Epidermal melanocyte (primary cell): ENCODE measurements around the gene PARD3B.
"Not testable (repeated sequence)": the region's sequence is repeated elsewhere in the genome, so short reads cannot be mapped to it uniquely, and the experiment has no call there.

Source experiments
- DNase-seq: peaks from one replicate; pipeline ENCODE4 v3.0.0; 2011; ENCODE audit warnings: low spot score; ENCODE audit not compliant: insufficient read length

Gene PARD3B

DNA sequence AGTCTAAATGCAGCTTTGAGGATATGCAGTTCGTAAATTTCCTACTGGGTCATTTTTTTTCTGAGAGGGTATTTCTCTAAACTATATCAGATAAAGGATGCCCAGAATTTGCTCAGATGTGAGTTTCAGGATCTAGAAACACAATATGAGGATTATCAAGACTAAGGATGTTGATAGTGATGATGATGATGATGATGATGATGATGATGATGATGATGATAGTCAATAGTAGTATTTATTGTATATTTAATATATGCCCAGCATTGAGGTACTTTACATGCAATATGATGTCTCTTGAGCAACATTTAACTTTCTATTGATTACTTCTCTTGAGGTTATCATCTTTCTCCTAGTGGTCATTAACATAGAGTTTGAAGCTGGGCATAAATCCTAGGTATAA is 914.9 kb downstream of the PARD3B start:
- DNase-seq: no peak

- no peak for DNase-seq
These were observed 915.9 kb downstream of the PARD3B start for GRCh38 chr2:205461169-205461568.

GRCh38 chr2:205461678-205462665 is 916.7 kb downstream of the PARD3B start:
- DNase-seq: no peak

DNA sequence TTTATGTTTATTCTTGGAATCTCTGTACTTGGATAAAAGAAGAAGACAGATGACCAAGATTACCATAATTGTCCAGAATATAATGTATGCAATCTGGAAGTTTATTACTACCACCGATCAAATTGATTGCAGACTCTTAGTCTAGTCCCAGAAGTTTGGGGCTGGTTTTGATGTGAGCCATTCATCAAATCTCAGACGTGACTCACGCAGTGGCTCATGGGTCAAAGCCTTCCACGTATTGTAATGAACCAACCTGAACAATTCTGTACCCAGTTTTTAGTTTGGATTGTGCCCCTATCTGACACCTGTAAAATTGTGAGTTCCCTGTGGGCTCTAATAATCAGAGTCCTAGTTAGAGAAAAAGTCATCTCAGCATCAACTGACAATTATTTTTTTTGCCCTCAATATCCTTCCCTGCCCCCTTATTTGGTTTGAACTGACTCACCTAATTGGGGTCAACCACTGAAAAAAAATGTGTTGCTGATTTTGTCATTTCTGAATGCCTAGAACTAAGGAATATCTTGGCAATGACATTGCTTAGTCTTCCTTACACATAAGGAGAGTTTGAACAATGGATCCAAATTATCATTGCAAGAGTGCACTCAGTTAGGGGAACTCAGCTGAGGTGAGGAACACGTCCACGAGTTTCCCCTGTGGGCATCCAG is 917.5 kb downstream of the PARD3B start:
- no peak for DNase-seq

- no peak for DNase-seq
These were observed 918.3 kb downstream of the PARD3B start for GRCh38 chr2:205463466-205464025.

DNA sequence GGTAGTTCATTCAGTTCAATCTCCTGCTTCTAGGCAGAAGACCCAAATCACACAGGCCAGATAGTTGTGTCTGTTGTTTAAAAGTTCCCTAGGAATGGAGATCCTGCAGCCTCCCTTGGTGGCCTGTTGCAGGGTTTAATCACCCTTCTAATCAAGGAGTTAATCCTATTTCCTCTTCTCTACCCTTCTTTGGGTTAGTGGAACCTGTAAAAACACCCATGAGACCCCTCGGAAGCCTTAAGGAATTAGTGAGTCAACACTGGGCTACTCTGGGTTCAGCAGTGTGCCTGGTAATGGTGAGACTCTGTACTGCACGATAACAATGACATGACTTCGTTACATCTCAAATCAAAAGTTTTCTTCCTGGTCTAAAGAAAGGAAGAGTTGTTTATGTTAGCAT is 919.4 kb downstream of the PARD3B start:
- no peak for DNase-seq

- no peak for DNase-seq
These were observed 920.5 kb downstream of the PARD3B start for GRCh38 chr2:205465791-205466190.

GRCh38 chr2:205471776-205472175 is 926.5 kb downstream of the PARD3B start:
- DNase-seq: no peak

- DNase-seq: no peak
These were observed 928.5 kb downstream of the PARD3B start for GRCh38 chr2:205473791-205474190.

GRCh38 chr2:205474741-205475415 is 929.6 kb downstream of the PARD3B start:
- peak; percentile 26 for DNase-seq

DNA sequence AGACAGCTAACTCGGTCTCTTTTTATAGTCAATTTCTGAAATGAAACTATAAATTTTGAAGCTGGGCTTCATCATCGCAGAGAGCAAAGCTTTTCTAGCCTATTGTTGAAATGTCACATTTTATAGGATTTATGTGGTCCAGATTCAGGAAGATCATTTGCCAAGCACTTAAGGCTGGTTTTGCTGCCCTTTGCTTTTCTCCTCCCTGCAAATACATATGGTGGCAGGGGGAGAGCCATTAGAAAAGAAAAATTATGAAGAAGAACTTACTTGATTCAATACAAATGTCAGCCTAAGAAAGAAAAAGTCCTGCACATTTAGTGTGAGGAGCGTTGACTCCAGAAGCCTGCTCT is 930.1 kb downstream of the PARD3B start:
- DNase-seq: no peak

DNA sequence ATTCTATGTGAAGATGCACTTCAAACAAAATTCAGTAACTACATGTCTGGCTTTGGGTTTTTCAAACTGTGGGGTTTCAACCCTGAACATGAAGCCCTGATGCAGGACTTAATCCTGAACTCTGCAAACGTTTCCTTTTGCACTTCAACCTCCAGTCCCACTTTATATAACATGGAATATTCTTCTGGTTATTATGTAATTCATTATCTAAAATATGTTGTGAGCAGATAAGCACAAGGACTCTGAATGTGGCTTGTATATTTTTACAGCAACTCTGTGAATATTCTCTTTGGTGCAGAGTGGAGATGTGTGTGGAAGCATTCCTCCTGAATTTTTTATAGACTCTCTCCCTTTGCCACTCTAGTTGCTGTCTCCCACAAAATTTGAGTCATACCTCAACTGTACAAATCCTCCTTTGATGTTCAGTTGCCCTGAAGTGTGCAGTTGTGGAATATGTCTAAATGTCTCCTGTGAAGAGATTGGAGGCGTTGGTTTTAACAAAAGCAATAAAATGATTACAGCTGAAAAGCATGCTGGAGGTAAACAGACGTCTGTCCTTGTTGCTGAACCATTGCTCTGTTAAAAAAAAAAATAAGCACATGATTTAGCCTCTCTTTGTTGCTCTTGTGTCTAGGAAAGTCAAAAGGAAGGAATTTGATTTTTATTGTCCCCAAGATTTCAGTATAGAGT is 931.9 kb downstream of the PARD3B start:
- DNase-seq: no peak

DNA sequence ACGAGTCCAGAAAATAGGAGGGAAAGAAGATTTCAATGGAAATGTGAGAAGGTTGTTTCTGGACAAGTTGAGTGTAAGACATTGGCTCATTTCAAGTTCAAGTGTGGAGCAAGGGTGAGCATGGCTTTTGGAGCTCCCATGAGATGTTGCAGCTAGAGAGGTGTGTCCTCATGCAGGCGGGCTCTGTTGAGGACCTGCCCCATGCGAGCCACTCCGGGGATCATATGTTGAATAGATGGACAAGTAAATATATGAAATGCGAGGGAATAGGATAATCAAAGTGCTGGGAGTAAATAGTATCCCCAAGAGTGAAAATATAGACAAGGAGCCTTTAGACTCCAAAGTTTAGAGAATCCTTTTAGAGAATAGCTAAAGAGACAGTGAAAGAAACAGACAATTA is 936.6 kb downstream of the PARD3B start:
- DNase-seq: no peak

DNA sequence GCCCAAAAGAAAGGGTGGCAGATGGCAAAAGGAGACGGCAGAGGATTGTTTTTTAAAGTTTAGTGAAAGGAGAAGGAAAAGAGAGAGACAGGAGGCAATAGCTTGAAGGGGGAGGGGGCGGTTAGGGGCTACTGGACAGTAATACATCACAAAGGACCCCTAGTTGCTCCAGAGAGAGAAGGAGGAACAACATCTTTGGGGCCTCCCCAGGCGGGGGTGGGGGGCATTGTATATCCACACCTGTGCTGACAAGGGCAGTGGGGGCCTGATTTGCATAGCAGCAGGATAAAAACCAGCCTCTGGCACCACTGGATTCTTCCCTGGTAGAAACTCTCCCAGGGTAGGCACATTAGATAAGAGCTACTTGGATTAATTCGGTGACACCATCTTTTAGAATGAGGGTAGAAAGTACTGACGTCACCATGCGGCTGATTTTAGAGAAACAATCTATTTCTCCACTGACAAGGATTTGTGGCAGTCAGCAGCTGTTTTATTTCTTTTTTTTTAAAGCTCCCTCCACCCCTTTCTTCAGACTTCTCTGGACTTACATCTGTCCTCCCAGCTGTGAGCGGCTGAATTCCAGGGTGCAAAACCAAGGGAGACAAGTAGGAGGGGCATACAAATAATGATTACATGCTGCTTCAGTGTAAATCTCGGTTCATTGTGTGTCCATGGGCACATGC is 937.3 kb downstream of the PARD3B start:
- no peak for DNase-seq

- DNase-seq: no peak
These were observed 937.8 kb downstream of the PARD3B start for GRCh38 chr2:205483095-205483494.

GRCh38 chr2:205484215-205484614 is 938.9 kb downstream of the PARD3B start:
- DNase-seq: no peak

DNA sequence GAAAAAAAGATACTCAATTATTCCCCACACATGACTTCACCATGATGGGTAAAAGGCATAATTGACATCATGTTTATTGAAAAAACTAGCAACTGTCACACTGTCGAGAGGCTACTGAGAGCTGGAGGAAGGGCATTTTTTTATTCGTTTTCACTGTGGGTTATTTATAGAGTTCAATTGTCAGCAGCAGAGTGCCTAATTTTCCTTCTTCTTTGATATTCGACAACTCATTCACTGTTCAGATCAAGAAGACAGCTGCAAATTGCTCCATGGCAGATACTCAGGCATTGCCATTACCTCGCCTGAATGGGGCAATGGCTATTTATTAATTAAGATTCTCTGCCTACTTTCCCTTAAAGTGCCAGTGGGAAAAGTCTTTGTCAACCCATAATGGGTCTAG is 939.5 kb downstream of the PARD3B start:
- DNase-seq: no peak

- not testable (repeated sequence) for DNase-seq
These were observed 948.3 kb downstream of the PARD3B start for GRCh38 chr2:205493528-205493927.

DNA sequence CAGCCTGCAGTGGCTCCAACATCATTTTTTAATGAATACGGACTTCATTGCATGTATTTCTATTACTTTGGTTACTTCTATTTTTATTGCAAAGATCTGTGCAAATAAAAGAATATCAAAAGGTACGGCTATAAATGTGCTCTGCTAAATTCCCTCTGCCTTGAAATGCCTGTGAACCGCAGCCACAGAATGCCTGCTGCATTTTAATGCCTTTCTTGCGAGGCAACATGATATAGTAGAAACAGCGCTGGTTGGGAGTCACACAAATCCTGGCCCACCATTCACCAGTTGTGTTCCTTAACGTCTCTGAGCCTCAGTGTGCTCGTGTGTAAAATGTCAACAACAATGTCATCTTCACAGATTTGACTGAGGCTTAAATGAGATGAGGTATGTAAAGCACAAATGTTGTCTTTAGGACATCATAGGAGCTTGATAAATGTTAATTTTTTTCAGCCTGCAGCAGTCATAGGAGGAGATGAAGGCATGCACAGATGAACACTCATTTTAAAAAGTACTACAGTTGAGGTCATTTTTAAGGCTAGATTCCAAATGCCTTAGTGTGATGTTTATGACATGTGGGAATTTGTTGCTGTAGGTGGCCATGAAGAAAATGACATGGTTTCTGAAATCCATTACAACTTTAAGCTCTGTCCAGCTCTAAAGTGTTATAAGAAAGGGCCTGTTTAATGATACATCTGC is 949.4 kb downstream of the PARD3B start:
- no peak for DNase-seq

- no peak for DNase-seq
These were observed 950.5 kb downstream of the PARD3B start for GRCh38 chr2:205495819-205496218.
